Karpas-422 (cell line): ENCODE results near the gene VWF. TPM values are rescaled to one million over a fixed set of nuclear protein-coding genes. Genes with fewer than 3 reads are reported as not detected.

Experiments
- DNase-seq: peaks from one replicate; pipeline ENCODE4 v3.0.0-alpha.2; 2015
- H2AFZ ChIP-seq: fragments of 200-600 bp; sonication (generic); 2 replicates; pipeline ENCODE4 v1.6.1; 2014; ENCODE audit warnings: antibody characterized with exemption, low read length, mixed read lengths
- H3K27ac ChIP-seq: fragments of 200-600 bp; sonication (generic); 2 replicates; pipeline ENCODE4 v1.5.1; 2014; ENCODE audit warnings: mild to moderate bottlenecking, low read length, moderate library complexity
- H3K27me3 ChIP-seq: fragments of 200-600 bp; sonication (generic); 2 replicates; pipeline ENCODE4 v1.6.1; 2014; ENCODE audit warnings: low read length, mixed read lengths
- H3K36me3 ChIP-seq: fragments of 200-600 bp; sonication (generic); 2 replicates; pipeline ENCODE4 v1.6.1; 2014; ENCODE audit warnings: low read length, mixed read lengths; ENCODE audit not compliant: insufficient read depth
- H3K4me1 ChIP-seq: fragments of 200-600 bp; sonication (generic); 2 replicates; pipeline ENCODE4 v1.6.1; 2014; ENCODE audit warnings: mild to moderate bottlenecking, low read length, mixed read lengths
- H3K4me2 ChIP-seq: fragments of 200-600 bp; sonication (generic); 2 replicates; pipeline ENCODE4 v1.6.1; 2014; ENCODE audit warnings: low read length, low read depth, mild to moderate bottlenecking; ENCODE audit not compliant: poor library complexity, severe bottlenecking
- H3K4me3 ChIP-seq: fragments of 200-600 bp; sonication (generic); 2 replicates; pipeline ENCODE4 v1.5.1; 2014; ENCODE audit warnings: mild to moderate bottlenecking, antibody characterized with exemption, low read length, mixed read lengths
- H3K79me2 ChIP-seq: fragments of 200-600 bp; sonication (generic); 2 replicates; pipeline ENCODE4 v1.6.1; 2014; ENCODE audit warnings: mild to moderate bottlenecking, low read length, mixed read lengths
- H3K9ac ChIP-seq: fragments of 200-600 bp; sonication (generic); 2 replicates; pipeline ENCODE4 v1.6.0; 2014; ENCODE audit warnings: low read length
- H3K9me2 ChIP-seq: fragments of 200-600 bp; sonication (generic), shearing (Covaris generic); replicated peaks from 2 replicates; pipeline ENCODE4 v1.6.0; 2014; ENCODE audit warnings: mild to moderate bottlenecking, low read length, moderate library complexity; ENCODE audit not compliant: insufficient read depth
- H3K9me3 ChIP-seq: fragments of 300-700, 200-600 bp; sonication (generic); 2 replicates; pipeline ENCODE4 v1.6.1; 2014; ENCODE audit warnings: low read length, mixed read lengths
- H4K20me1 ChIP-seq: fragments of 200-600 bp; sonication (generic); 2 replicates; pipeline ENCODE4 v1.6.1; 2014; ENCODE audit warnings: mild to moderate bottlenecking, antibody characterized with exemption, low read length, low read depth; ENCODE audit not compliant: insufficient read depth
- total RNA-seq: library from RNA; depleted of rRNA; stranded (reverse); fragments of >200 nt; shearing (Covaris generic); gene quantifications from 2 replicates; pipeline ENCODE4 v1.2.3, GENCODE V29; 2014; ENCODE audit warnings: low replicate concordance

VWF gene
- total RNA-seq, 1 experiment from 2014 or later = not detected

- Histone ChIP-seq H4K20me1 (no peaks in the 10 kb centered on the region), H3K79me2 (no peaks in the 10 kb centered on the region), H3K27me3 (no peaks in the 10 kb centered on the region), H3K9me2 (no peaks in the 10 kb centered on the region), H3K36me3 (no peaks in the 10 kb centered on the region), H3K4me3 (no peak overlapping the region), H3K9ac (no peak overlapping the region), H3K9me3 (no peaks in the 10 kb centered on the region), H3K4me2 (no peak overlapping the region), H2AFZ (no peak overlapping the region), H3K27ac (no peak overlapping the region), H3K4me1 (no peaks in the 10 kb centered on the region)
- no peak for DNase-seq
These were observed 3.5 kb downstream of the VWF start for GRCh38 chr12:6120796-6121473.

GRCh38 chr12:6118891-6119568 is 5.4 kb downstream of the VWF start:
- H3K79me2 ChIP-seq = no peaks in the 10 kb centered on the region
- H3K4me1 ChIP-seq = no peaks in the 10 kb centered on the region
- H3K4me3 ChIP-seq = no peak overlapping the region
- H3K9me2 ChIP-seq = no peaks in the 10 kb centered on the region
- no peaks in the 10 kb centered on the region for H3K27me3 ChIP-seq
- H3K9ac ChIP-seq = no peak overlapping the region
- H3K4me2 ChIP-seq = no peak overlapping the region
- H4K20me1 ChIP-seq = no peaks in the 10 kb centered on the region
- H3K9me3 ChIP-seq = no peaks in the 10 kb centered on the region
- H3K36me3 ChIP-seq = no peaks in the 10 kb centered on the region
- no peak overlapping the region for H3K27ac ChIP-seq
- H2AFZ ChIP-seq = no peak overlapping the region
- DNase-seq = no peak

GRCh38 chr12:6116471-6117021 is 7.9 kb downstream of the VWF start:
- Histone ChIP-seq H2AFZ (no peak overlapping the region), H3K79me2 (no peaks in the 10 kb centered on the region), H3K4me2 (no peak overlapping the region)

GRCh38 chr12:6115389-6115788 is 9.1 kb downstream of the VWF start:
- H3K9ac ChIP-seq = no peak overlapping the region
- H3K9me3 ChIP-seq = no peaks in the 10 kb centered on the region
- no peak overlapping the region for H3K27ac ChIP-seq
- H3K27me3 ChIP-seq = no peaks in the 10 kb centered on the region
- DNase-seq = no peak
- H3K79me2 ChIP-seq = no peaks in the 10 kb centered on the region
- no peak overlapping the region for H2AFZ ChIP-seq
- no peak overlapping the region for H3K4me2 ChIP-seq
- H3K4me1 ChIP-seq = no peaks in the 10 kb centered on the region
- no peaks in the 10 kb centered on the region for H3K36me3 ChIP-seq
- no peaks in the 10 kb centered on the region for H4K20me1 ChIP-seq
- no peak overlapping the region for H3K4me3 ChIP-seq
- no peaks in the 10 kb centered on the region for H3K9me2 ChIP-seq

More at GRCh38 chr12:6116471-6117021, 7.9 kb downstream of the VWF start:
- H4K20me1 ChIP-seq = no peaks in the 10 kb centered on the region
- no peak overlapping the region for H3K9ac ChIP-seq
- no peak overlapping the region for H3K27ac ChIP-seq
- H3K9me3 ChIP-seq = no peaks in the 10 kb centered on the region
- H3K27me3 ChIP-seq = no peaks in the 10 kb centered on the region
- no peaks in the 10 kb centered on the region for H3K9me2 ChIP-seq
- H3K4me3 ChIP-seq = no peak overlapping the region
- no peak for DNase-seq
- no peaks in the 10 kb centered on the region for H3K36me3 ChIP-seq
- H3K4me1 ChIP-seq = no peaks in the 10 kb centered on the region

- no peaks in the 10 kb centered on the region for H3K36me3 ChIP-seq
- no peak overlapping the region for H3K9ac ChIP-seq
- no peak overlapping the region for H3K4me2 ChIP-seq
- no peaks in the 10 kb centered on the region for H3K9me3 ChIP-seq
- H3K79me2 ChIP-seq = no peaks in the 10 kb centered on the region
- H3K4me3 ChIP-seq = no peak overlapping the region
- H3K9me2 ChIP-seq = no peaks in the 10 kb centered on the region
- H2AFZ ChIP-seq = no peak overlapping the region
- no peaks in the 10 kb centered on the region for H3K4me1 ChIP-seq
- H3K27ac ChIP-seq = no peak overlapping the region
- no peaks in the 10 kb centered on the region for H4K20me1 ChIP-seq
- DNase-seq = no peak
- no peaks in the 10 kb centered on the region for H3K27me3 ChIP-seq
These were observed 10.0 kb downstream of the VWF start for GRCh38 chr12:6114476-6114870.

GRCh38 chr12:6113691-6114475 is 10.6 kb downstream of the VWF start:
- no peak overlapping the region for H3K27ac ChIP-seq
- no peaks in the 10 kb centered on the region for H4K20me1 ChIP-seq
- H3K79me2 ChIP-seq = no peaks in the 10 kb centered on the region
- H3K9me3 ChIP-seq = no peaks in the 10 kb centered on the region
- H3K9ac ChIP-seq = no peak overlapping the region
- no peak overlapping the region for H3K4me3 ChIP-seq
- no peak overlapping the region for H2AFZ ChIP-seq
- no peaks in the 10 kb centered on the region for H3K4me1 ChIP-seq
- no peak overlapping the region for H3K4me2 ChIP-seq
- H3K36me3 ChIP-seq = no peaks in the 10 kb centered on the region
- no peaks in the 10 kb centered on the region for H3K27me3 ChIP-seq
- no peak for DNase-seq
- H3K9me2 ChIP-seq = no peaks in the 10 kb centered on the region

GRCh38 chr12:6112004-6112403 is 12.5 kb downstream of the VWF start:
- H4K20me1 ChIP-seq = no peaks in the 10 kb centered on the region
- no peaks in the 10 kb centered on the region for H3K79me2 ChIP-seq
- no peaks in the 10 kb centered on the region for H3K36me3 ChIP-seq
- no peaks in the 10 kb centered on the region for H3K4me1 ChIP-seq
- H3K9me2 ChIP-seq = no peaks in the 10 kb centered on the region
- no peak for DNase-seq
- H3K27ac ChIP-seq = no peak overlapping the region
- no peak overlapping the region for H2AFZ ChIP-seq
- H3K9me3 ChIP-seq = no peaks in the 10 kb centered on the region
- no peaks in the 10 kb centered on the region for H3K27me3 ChIP-seq
- no peak overlapping the region for H3K9ac ChIP-seq
- H3K4me2 ChIP-seq = no peak overlapping the region
- no peak overlapping the region for H3K4me3 ChIP-seq

- Histone ChIP-seq H3K9ac (no peak overlapping the region), H3K4me1 (no peaks in the 10 kb centered on the region), H3K79me2 (no peaks in the 10 kb centered on the region), H3K27me3 (no peaks in the 10 kb centered on the region), H3K9me2 (no peaks in the 10 kb centered on the region), H2AFZ (no peak overlapping the region), H4K20me1 (no peaks in the 10 kb centered on the region), H3K9me3 (no peaks in the 10 kb centered on the region), H3K4me3 (no peak overlapping the region), H3K27ac (no peak overlapping the region), H3K36me3 (no peaks in the 10 kb centered on the region), H3K4me2 (no peak overlapping the region)
- no peak for DNase-seq
These were observed 14.5 kb downstream of the VWF start for GRCh38 chr12:6110006-6110405.
